ENCODE data around the gene GPR21.

The GPR21 gene

GRCh38 chr9:123033352-123033751 is at the start of gene GPR21:
TSS of gene GPR21 (plus strand) at chr9:123033667. CDS start at chr9:123034567, 900 bp downstream.
- no peak for DNase-seq (ENCODE audit: low read depth)

GRCh38 chr9:122986010-122986409 is 47.5 kb upstream of the GPR21 start:
- no peak for DNase-seq (ENCODE audit: low read depth)

GRCh38 chr9:122988141-122988540 is 45.3 kb upstream of the GPR21 start:
- DNase-seq (ENCODE audit: low read depth): no peak

GRCh38 chr9:122988920-122989621 is 44.4 kb upstream of the GPR21 start:
- DNase-seq (ENCODE audit: low read depth): no peak

- DNase-seq (ENCODE audit: low read depth): peak; percentile 21
Observed at GRCh38 chr9:122991370-122991830, 42.1 kb upstream of the GPR21 start.

- DNase-seq (ENCODE audit: low read depth): no peak
Observed at GRCh38 chr9:122996586-122996985, 36.9 kb upstream of the GPR21 start.

GRCh38 chr9:122998448-122998847 is 35.0 kb upstream of the GPR21 start:
- no peak for DNase-seq (ENCODE audit: low read depth)

- DNase-seq (ENCODE audit: low read depth): no peak
Observed at GRCh38 chr9:123000371-123001068, 32.9 kb upstream of the GPR21 start.

- DNase-seq (ENCODE audit: low read depth): no peak
Observed at GRCh38 chr9:123002754-123003153, 30.7 kb upstream of the GPR21 start.

GRCh38 chr9:123003466-123003865 is 30.0 kb upstream of the GPR21 start:
- no peak for DNase-seq (ENCODE audit: low read depth)

GRCh38 chr9:123005964-123006363 is 27.5 kb upstream of the GPR21 start:
- no peak for DNase-seq (ENCODE audit: low read depth)

- DNase-seq (ENCODE audit: low read depth): no peak
Observed at GRCh38 chr9:123007269-123007668, 26.2 kb upstream of the GPR21 start.

GRCh38 chr9:123008909-123009308 is 24.6 kb upstream of the GPR21 start:
- no peak for DNase-seq (ENCODE audit: low read depth)

GRCh38 chr9:123011380-123011779 is 22.1 kb upstream of the GPR21 start:
- no peak for DNase-seq (ENCODE audit: low read depth)

GRCh38 chr9:123011878-123012528 is 21.5 kb upstream of the GPR21 start:
- no peak for DNase-seq (ENCODE audit: low read depth)

GRCh38 chr9:123016631-123017030 is 16.8 kb upstream of the GPR21 start:
- no peak for DNase-seq (ENCODE audit: low read depth)

- no peak for DNase-seq (ENCODE audit: low read depth)
Observed at GRCh38 chr9:123020796-123021195, 12.7 kb upstream of the GPR21 start.

GRCh38 chr9:123026425-123026824 is 7.0 kb upstream of the GPR21 start:
- no peak for DNase-seq (ENCODE audit: low read depth)

GRCh38 chr9:123027517-123027916 is 6.0 kb upstream of the GPR21 start:
- no peak for DNase-seq (ENCODE audit: low read depth)

- DNase-seq (ENCODE audit: low read depth): no peak
Observed at GRCh38 chr9:123028136-123028535, 5.3 kb upstream of the GPR21 start.

GRCh38 chr9:123028973-123029372 is 4.5 kb upstream of the GPR21 start:
- DNase-seq (ENCODE audit: low read depth): no peak

- no peak for DNase-seq (ENCODE audit: low read depth)
Observed at GRCh38 chr9:123031963-123032362, 1.5 kb upstream of the GPR21 start.

Data from activated T-cell treated with anti-CD3 and anti-CD28 coated beads for 48 hours (primary cell).